Astrocyte of the cerebellum (primary cell): ENCODE results near the gene VMP1.
"Not testable (repeated sequence)": the region's sequence is repeated elsewhere in the genome, so short reads cannot be mapped to it uniquely, and the experiment has no call there.

ENCODE experiments used
- DNase-seq: peaks from one replicate; pipeline ENCODE4 v3.0.0-alpha.2; 2011; ENCODE audit warnings: low read depth
- H3K4me3 ChIP-seq: 2 replicates; pipeline ENCODE4 v1.5.1; 2011; ENCODE audit warnings: mild to moderate bottlenecking, low read depth, low read length, moderate library complexity
- in situ Hi-C: cut with HindIII; loops from 2 replicates; pipeline ENCODE4 v1.10.0; 2017; ENCODE audit warnings: low sequenced_read_pairs
- TF ChIP-seq, protein P1 (sequence below): IDR thresholded peaks from 2 replicates; pipeline ENCODE4 v1.5.1; 2012; ENCODE audit warnings: low read length, low read depth, moderate library complexity, mild to moderate bottlenecking; ENCODE audit errors: missing control alignments

Gene VMP1

GRCh38 chr17:59786536-59787319 is 79.3 kb downstream of the VMP1 start:
- TF ChIP-seq, protein P1, sequence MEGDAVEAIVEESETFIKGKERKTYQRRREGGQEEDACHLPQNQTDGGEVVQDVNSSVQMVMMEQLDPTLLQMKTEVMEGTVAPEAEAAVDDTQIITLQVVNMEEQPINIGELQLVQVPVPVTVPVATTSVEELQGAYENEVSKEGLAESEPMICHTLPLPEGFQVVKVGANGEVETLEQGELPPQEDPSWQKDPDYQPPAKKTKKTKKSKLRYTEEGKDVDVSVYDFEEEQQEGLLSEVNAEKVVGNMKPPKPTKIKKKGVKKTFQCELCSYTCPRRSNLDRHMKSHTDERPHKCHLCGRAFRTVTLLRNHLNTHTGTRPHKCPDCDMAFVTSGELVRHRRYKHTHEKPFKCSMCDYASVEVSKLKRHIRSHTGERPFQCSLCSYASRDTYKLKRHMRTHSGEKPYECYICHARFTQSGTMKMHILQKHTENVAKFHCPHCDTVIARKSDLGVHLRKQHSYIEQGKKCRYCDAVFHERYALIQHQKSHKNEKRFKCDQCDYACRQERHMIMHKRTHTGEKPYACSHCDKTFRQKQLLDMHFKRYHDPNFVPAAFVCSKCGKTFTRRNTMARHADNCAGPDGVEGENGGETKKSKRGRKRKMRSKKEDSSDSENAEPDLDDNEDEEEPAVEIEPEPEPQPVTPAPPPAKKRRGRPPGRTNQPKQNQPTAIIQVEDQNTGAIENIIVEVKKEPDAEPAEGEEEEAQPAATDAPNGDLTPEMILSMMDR = no peak
- peak; percentile 100 for DNase-seq
- no peak overlapping the region for H3K4me3 ChIP-seq
- in situ Hi-C loops = loop anchor here (5.0 kb wide), 1 partner anchor 56 kb away; no protein-coding TSS in a partner anchor

DNA sequence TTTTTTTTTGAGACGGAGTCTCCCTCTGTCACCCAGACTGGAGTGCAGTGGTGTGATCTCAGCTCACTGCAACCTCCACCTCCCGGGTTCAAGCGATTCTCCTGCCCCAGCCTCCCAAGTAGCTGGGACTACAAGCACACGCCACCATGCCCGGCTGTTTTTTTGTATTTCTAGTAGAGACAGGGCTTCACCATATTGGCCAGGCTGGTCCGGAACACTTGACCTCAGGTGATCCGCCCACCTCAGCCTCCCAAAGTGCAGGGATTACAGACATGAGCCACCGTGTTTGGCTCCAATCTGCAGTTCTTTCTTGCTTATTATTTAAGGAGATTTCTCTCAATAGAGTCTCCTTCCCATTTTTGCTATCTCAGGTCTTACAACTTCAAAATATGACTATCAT is 82.4 kb downstream of the VMP1 start:
- H3K4me3 ChIP-seq, DNase-seq: not testable (repeated sequence)
- in situ Hi-C loops = loop anchor here (5.0 kb wide), 1 partner anchor 52 kb away; no protein-coding TSS in a partner anchor

- in situ Hi-C loops, H3K4me3 ChIP-seq, DNase-seq: not testable (repeated sequence)
Observed at GRCh38 chr17:59790418-59790817, 83.0 kb downstream of the VMP1 start.

- TF ChIP-seq, protein P1 = no peak
Observed at GRCh38 chr17:59790910-59791309, 83.5 kb downstream of the VMP1 start.

DNA sequence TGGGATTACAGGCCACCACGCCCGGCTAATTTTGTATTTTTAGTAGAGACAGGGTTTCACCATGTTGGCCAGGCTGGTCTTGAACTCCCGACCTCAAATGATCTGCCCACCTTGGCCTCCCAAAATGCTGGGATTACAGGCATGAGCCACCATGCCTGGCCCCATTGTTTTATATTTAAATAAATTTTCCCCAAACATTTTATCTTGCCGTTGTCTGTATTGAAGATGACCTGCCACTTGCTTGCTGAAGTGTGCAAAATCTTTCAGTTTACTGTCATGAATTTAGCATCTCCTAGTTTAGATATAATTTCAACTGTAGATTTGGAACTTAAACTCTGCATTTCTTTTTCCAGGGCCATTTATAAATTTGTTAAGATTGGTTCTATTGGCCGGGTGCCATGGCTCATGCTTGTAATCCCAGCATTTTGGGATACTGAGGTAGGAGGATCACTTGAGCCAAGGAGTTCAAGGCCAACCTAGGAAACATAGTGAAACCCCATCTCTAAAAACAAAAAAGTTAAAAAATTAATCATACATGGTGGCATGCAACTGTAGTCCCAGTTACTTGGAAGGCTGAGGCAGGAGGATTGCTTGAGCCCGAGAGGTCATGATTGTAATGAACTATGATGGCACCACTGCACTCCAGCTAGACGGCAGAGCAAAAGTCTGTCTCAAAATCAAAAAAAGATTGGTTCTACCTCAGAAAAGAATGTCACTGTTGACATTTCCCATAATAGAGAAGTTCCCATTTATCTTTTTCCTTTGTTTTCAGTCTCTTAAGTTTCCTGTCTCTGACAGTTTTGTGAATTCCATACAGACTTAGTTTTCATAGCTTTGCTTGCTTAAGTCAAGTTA is 84.4 kb downstream of the VMP1 start:
- TF ChIP-seq, protein P1 = no peak
- no peak for DNase-seq
- in situ Hi-C loops = no loop called here
- no peak overlapping the region for H3K4me3 ChIP-seq

More at GRCh38 chr17:59790910-59791309, 83.5 kb downstream of the VMP1 start:
- in situ Hi-C loops = no loop called here
- H3K4me3 ChIP-seq = no peak overlapping the region
- DNase-seq = no peak

DNA sequence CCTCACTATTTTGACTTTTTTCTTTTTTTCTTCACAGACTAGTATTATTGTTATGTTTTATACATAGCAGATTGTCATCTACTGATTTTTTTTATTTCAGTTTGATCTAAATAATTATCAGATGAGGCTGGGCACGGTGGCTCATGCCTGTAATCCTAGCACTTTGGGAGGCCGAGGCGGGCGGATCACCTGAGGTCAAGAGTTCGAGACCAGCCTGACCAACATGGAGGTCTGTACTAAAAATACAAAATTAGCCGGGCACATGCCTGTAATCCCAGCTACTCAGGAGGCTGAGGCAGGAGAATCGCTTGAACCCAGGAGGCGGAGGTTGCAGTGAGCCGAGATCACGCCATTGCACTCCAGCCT is 85.0 kb downstream of the VMP1 start:
- in situ Hi-C loops, H3K4me3 ChIP-seq, DNase-seq: not testable (repeated sequence)

DNA sequence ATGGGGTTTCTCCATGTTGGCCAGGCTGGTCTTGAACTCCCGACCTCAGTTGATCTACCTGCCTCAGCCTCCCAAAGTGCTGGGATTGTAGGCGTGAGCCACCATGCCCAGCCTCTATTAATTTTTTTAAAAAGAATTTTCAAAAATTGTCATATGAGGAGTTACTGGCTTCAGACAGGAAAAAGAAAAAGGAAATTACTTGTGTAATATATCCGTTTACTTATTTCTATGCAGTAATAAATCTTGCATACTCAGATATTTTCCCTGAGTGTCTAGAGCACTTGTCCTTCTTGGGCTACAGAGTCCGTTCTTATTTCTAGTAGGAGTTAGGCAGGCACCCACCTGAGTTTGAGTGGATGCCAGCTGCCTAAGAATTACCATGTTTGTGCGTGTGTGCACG is 85.8 kb downstream of the VMP1 start:
- in situ Hi-C loops = no loop called here
- DNase-seq = no peak
- TF ChIP-seq, protein P1 = no peak
- H3K4me3 ChIP-seq = no peak overlapping the region

GRCh38 chr17:59796138-59796537 is 88.7 kb downstream of the VMP1 start:
- no peak overlapping the region for H3K4me3 ChIP-seq
- in situ Hi-C loops = no loop called here
- TF ChIP-seq, protein P1 = no peak
- DNase-seq = no peak
